GM12873 (cell line): ENCODE data around the gene ASXL1.

Experiments used
- TF ChIP-seq, protein P1 (sequence below): IDR thresholded peaks from 2 replicates; pipeline ENCODE4 v1.5.1; 2012; ENCODE audit warnings: low read depth, mild to moderate bottlenecking, moderate library complexity, low read length, control low read depth; ENCODE audit not compliant: insufficient read depth; ENCODE audit errors: missing control alignments

ASXL1 gene

DNA sequence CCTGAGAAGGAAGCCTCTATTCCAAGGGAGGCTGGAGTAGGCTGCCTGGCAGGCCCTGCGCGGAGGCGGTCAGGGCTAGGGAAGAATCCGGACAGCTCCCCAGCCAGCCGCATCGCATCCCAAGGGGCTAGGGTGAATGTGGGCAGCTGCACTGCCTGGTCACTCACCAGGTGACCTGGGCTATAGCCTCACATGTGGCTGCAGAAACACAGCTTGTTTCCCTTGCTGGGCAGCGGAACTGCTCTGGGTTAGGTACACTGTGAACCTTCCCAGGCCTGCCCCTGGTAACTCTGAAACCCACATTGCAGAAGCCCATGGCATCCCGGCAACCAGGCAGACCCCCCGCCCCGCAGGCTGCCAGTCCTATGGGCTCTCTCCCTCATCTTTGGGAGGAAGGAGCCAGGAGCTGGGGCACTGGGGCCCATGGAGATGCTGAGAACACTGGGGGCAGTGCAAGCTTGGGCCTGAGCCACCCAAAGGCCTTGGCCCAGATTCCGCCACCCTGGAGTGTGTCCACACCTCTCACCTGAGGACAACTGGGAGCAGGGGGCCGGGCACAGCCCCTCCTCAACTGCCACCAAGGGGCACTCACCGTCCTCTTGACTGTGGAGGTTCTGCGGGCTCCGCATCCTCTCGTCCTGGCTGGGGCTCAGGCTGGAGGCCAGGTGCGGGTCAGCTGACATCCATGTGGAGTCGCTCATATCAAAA lies 116.0 kb downstream of the ASXL1 start:
- TF ChIP-seq, protein P1, sequence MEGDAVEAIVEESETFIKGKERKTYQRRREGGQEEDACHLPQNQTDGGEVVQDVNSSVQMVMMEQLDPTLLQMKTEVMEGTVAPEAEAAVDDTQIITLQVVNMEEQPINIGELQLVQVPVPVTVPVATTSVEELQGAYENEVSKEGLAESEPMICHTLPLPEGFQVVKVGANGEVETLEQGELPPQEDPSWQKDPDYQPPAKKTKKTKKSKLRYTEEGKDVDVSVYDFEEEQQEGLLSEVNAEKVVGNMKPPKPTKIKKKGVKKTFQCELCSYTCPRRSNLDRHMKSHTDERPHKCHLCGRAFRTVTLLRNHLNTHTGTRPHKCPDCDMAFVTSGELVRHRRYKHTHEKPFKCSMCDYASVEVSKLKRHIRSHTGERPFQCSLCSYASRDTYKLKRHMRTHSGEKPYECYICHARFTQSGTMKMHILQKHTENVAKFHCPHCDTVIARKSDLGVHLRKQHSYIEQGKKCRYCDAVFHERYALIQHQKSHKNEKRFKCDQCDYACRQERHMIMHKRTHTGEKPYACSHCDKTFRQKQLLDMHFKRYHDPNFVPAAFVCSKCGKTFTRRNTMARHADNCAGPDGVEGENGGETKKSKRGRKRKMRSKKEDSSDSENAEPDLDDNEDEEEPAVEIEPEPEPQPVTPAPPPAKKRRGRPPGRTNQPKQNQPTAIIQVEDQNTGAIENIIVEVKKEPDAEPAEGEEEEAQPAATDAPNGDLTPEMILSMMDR: no peak

DNA sequence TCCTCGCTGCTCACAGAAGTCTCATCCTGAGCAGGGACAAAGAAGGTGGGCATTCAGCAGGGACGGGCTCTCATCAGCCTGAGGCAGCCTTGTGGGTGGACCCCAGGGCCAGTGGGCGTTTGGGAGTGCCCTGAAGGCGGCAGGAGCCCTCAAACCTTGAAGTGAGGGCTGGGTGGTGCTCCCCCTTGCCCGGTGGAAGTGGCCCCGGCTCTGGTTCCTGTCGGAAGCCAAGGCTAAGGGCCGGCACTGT lies 116.5 kb downstream of the ASXL1 start:
- TF ChIP-seq, protein P1: no peak

DNA sequence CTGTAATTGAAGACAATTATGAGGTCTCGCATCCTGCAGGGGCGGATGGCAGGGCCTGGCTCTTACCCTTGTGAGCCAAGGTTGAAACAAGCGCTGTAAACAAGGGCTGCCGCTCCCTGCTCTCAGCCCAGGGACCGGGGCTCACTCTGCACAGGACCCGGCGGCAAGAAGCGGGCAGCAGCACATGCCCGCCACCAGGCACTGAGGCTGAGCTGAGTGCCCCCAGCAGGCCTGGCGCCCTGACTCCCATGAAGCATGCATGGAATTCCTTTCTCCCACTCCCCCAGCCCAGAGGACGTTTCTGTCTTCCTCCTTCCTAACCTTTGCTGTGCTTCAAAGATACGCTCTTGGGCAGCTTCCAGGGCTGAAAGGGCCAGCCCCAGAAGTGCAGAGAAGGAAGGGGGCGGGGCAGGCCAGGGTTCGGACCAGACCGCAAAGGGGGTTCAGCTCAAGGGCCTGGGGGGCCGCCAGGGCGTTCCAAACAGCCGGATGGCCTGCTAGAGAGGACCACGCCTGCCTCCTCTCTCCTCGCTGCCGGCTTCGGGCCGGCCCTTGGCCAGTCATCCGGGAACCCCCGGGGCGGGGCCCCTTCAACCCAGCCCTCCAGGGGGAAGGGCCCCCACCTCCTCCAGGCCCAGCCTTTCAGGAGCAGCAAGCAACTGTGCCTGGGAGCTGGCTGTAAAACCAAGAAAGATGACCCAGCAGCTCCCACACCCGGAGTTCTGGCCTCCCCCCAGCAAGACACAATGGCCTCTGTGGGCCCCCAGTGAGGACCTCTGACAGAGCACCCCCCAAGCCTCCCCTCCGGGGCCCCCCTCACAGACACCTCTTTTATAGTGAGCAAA lies 117.1 kb downstream of the ASXL1 start:
- TF ChIP-seq, protein P1: no peak

DNA sequence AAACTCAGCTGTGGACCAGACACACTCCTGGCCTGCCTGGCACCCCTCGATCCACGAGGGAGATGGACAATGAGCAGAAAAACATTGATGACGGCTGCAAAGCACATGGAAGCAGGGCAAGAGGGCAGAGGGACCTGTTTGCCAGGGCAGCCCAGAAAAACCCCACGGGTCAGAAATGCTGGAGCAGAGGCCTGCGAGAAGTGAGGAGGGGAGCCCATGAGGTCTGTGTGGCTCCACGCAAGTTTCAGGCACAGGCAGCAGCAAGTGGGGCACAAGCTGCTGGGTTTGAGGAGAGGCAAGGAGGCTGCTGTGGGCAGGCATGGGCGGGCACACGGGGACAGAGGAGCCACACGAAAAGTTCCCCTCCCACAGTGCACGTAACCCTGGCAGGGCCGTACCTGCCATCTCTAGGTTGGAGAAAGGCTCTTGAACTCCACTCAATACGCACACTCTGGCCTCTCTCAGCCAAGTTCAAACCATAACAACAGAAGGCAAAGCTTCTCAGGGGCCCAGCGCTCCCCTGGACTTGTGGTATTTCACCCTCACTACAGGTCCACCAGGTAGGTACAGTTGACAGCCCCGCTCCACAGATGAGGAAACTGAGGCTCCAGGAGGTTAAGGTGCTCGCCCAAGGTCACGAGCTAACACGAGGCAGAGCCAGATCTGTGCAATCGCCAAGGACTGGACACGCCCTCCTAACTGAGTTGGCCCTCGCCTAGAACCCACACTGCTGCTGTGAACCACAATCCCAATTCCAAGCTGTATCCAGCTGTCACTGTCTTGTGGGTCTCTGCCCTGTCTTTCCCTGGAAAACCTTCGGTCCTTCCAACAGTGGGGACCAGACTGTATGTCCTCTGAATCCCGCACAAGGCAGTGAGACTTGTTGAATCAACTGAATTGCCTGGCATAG lies 118.8 kb downstream of the ASXL1 start:
- TF ChIP-seq, protein P1: no peak

DNA sequence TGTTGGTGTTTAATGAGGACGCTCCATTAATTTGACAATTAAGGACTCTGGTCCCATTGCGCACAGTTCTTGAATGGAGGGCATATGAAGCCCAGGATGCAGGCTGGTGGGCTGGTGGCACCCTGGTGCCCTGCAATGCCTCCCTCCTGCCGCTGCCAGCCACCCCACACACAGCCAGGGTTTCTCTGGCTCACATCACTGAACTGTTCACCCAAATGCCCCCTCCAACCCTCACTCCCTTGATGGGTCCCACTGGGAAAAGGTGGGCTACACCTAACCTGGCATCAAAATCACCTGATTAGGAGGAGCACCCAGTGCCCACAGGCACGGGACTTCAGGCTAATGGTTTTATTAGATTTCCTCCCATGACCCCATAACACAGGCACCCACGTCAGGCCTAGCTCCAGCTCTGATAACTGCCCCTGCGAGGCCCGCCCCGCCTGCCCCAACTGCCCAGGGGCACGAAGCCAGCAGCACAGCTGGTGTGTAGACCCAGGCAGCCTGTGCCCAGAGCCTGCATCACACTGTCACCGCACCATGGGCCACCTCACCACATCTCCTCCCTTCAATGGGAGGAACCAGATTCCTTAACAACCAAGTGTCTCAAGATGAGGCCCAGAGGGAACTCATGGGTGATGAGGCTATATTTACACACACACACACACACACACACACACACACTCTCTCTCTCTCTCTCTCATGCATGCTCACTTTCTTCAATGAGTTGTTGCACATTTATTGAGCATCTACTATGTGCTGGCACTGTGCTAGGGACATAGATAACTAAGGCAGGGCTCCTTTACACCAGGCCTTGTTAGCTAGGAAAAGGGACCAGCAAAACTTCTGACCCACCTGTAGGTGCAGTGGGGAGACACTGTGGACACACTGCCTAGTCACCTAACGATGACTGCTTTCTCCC lies 119.7 kb downstream of the ASXL1 start:
- TF ChIP-seq, protein P1: no peak

DNA sequence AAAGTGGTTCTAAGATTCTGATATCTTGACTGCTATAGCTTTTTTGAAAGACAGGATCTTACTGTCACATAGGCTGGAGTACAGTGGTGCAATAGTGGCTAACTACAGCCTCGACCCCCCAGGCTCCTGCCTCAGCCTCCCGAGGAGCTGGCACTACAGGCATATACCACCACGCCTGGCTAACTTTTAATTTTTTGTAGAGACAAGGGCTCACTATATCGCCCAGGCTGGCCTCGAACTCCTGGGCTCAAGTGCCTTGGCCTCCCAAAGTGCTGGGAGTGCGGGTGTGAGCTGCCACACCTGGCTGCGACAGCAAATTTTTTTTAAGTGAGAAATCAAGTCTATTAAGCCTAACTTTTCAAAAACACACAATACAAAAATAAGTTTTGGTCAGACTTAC lies 120.4 kb downstream of the ASXL1 start:
- TF ChIP-seq, protein P1: no peak
